Renal pelvis (tissue), 3 donors: ENCODE data around the gene PLS1. TPM values are rescaled to one million over a fixed set of nuclear protein-coding genes. Genes with fewer than 3 reads are reported as not detected.

Source experiments
- polyA plus RNA-seq, 3 donors: library from polyadenylated mRNA; unstranded; fragments of 120-200 nt; gene quantifications; one replicate each; pipeline ENCODE4 v1.2.1, GENCODE V29; 2013; ENCODE audit not compliant: insufficient read length in 3 of 3

PLS1 gene
- polyA plus RNA-seq, 3 donors: 24.8 to 34.9 (median 25.8) TPM

Other genes with a start within 250 kb of the PLS1 start
- 10 to 100 TPM; 19.2 to 33.8 (median 28.7) TPM for gene XRN1, start 148.4 kb upstream of the PLS1 start, polyA plus RNA-seq
- 10 to 100 TPM; 22.9 to 35.6 (median 29.8) TPM for gene ATR, start 17.7 kb upstream of the PLS1 start, polyA plus RNA-seq
- gene TRPC1, start 127.6 kb downstream of the PLS1 start, polyA plus RNA-seq: 10 to 100 TPM in 2 of 3 donors, 1 to 10 TPM in 1; 9.6 to 13.7 (median 12.9) TPM